PC-9 (cell line): ENCODE measurements around the gene HSD17B8. TPM values are rescaled to one million over a fixed set of nuclear protein-coding genes. Genes with fewer than 3 reads are reported as not detected.

Experiments used
- BruUV-seq: library from RNA; stranded (reverse); fragments of 400-500 nt; replicated peaks from 2 replicates; lab custom pipeline; 2021; lab: Mats Ljungman, UMichigan
- CTCF ChIA-PET: fragments of 300-600 bp; sonication (Branson Sonifier 250); formaldehyde crosslinking; loops from one replicate; lab custom pipeline; 2022; ENCODE audit warnings: antibody characterized with exemption; lab: Charles Lee
- POLR2A ChIA-PET: fragments of 300-600 bp; sonication (Branson Sonifier 250); formaldehyde crosslinking; loops from one replicate; lab custom pipeline; 2022; ENCODE audit warnings: antibody characterized with exemption; ENCODE audit not compliant: unreplicated experiment; lab: Charles Lee
- DNase-seq, 2 experiments: peaks; one replicate each; pipeline versions ENCODE4 v3.0.0 to v3.0.0-alpha.2; 2015 to 2022; ENCODE audit warnings: mixed read lengths in 1 of 2
- H2AFZ ChIP-seq: fragments of 200-600 bp; sonication (generic); 2 replicates; pipeline ENCODE4 v1.8.1; 2017; ENCODE audit warnings: antibody characterized with exemption
- H3F3A ChIP-seq: fragments of 200-600 bp; sonication (generic); 2 replicates; pipeline ENCODE4 v1.8.1; 2017; ENCODE audit warnings: antibody characterized with exemption, mild to moderate bottlenecking, low read depth; ENCODE audit not compliant: insufficient read depth
- H3K27ac ChIP-seq: fragments of 200-600 bp; sonication (generic); 2 replicates; pipeline ENCODE4 v1.6.1; 2016; ENCODE audit warnings: mixed run types
- H3K27me3 ChIP-seq: fragments of 200-600 bp; sonication (generic); 2 replicates; pipeline ENCODE4 v1.6.1; 2016; ENCODE audit warnings: low read depth, mixed run types; ENCODE audit not compliant: insufficient read depth
- H3K36me3 ChIP-seq: fragments of 200-600 bp; sonication (generic); 2 replicates; pipeline ENCODE4 v1.6.1; 2016; ENCODE audit warnings: low read depth, mixed run types
- H3K4me1 ChIP-seq: fragments of 200-600 bp; sonication (generic); replicated peaks from 2 replicates; pipeline ENCODE4 v1.6.1; 2016; ENCODE audit warnings: mixed run types; ENCODE audit not compliant: insufficient read depth
- H3K4me2 ChIP-seq: fragments of 200-600 bp; sonication (generic); 2 replicates; pipeline ENCODE4 v1.6.1; 2017; ENCODE audit warnings: mixed run types
- H3K4me3 ChIP-seq: fragments of 200-600 bp; sonication (generic); 2 replicates; pipeline ENCODE4 v1.6.1; 2016; ENCODE audit warnings: mixed run types
- H3K79me2 ChIP-seq: fragments of 200-600 bp; sonication (generic); 2 replicates; pipeline ENCODE4 v1.6.1; 2017; ENCODE audit warnings: low read depth, mixed run types
- H3K9me2 ChIP-seq: fragments of 200-600 bp; sonication (generic); 2 replicates; pipeline ENCODE4 v1.8.1; 2017; ENCODE audit warnings: mild to moderate bottlenecking; ENCODE audit not compliant: insufficient read depth
- H3K9me3 ChIP-seq: fragments of 200-600 bp; sonication (generic); 2 replicates; pipeline ENCODE4 v1.8.1; 2016; ENCODE audit warnings: low read depth; ENCODE audit not compliant: insufficient read depth
- H4K20me1 ChIP-seq: fragments of 200-600 bp; sonication (generic); 2 replicates; pipeline ENCODE4 v1.8.1; 2017; ENCODE audit not compliant: insufficient read depth
- EZH2 ChIP-seq: fragments of 200-600 bp; sonication (generic); IDR thresholded peaks from 2 replicates; pipeline ENCODE4 v1.8.0; 2017; ENCODE audit warnings: antibody characterized with exemption, low read depth
- intact Hi-C: fragments of 100-400 bp; cut with micrococcal nuclease; formaldehyde crosslinking; loops from one replicate; pipeline ENCODE4 v1.10.0; 2022; ENCODE audit not compliant: unreplicated experiment
- total RNA-seq: library from RNA; stranded (reverse); gene quantifications from 2 replicates; pipeline ENCODE4 v1.2.3, GENCODE V29; 2021
- TF ChIP-seq, protein P1 (sequence below): fragments of 200-600 bp; sonication (generic); conservative IDR thresholded peaks from 2 replicates; pipeline ENCODE4 v1.6.1; 2017; ENCODE audit warnings: mixed run types, antibody characterized with exemption, mild to moderate bottlenecking, moderate library complexity

The HSD17B8 gene
- total RNA-seq, 1 experiment from 2014 or later, result 16.4 TPM

- POLR2A ChIA-PET, result interaction anchor here (0.5 to 0.7 kb wide), 2 partner anchors 45 to 60 kb away, joined by 4 to 5 read pairs; no protein-coding TSS in a partner anchor
- intact Hi-C loops, result loop anchor here (10.0 kb wide), 2 partner anchors 69 to 209 kb away; partner anchors contain the start of genes B3GALT4, CUTA, PHF1 and RPS18
These were observed 954 bp downstream of the HSD17B8 start for GRCh38 chr6:33205191-33206026.

DNA sequence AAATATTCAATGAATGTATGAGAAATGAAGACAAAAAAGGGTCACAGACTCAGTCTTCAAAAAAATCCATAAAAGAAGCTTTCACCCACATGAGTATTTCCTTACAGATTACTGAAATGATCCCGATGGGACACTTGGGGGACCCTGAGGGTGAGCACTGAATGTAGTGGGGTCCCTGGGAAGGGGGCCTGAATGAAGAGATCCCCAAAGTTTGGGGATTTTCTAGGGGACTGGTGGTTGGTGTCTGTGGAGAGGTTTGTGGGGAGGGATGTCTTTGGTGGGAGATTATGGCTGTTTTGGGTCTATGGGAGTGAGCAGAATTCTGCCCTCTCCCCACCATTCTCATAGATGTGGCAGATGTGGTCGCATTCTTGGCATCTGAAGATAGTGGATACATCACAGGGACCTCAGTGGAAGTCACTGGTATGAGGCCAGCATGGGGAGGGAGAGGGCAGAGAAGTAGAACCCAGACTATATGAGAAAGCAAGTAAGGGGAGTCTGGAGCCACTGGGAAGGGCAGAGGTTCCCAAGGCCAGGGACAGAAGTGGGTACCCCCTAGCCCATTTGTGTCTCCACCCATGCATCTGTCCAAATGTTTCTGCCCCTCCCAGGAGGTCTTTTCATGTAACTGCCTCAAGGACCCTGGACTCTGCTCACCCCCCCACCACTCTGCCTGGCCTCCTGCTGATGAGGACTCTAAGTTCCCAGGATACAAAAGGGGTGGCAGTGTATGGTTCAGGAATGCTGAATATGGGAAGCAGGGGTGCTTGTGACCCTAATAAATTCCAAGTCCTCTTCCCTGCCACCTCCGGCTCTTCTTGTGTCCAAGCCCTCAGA is 1.8 kb downstream of the HSD17B8 start:
- ChIA-PET CTCF (no interaction called here), POLR2A (interaction anchor here (0.5 kb wide), 1 partner anchor 44 kb away, joined by 5 read pairs; no protein-coding TSS in a partner anchor)
- TF ChIP-seq, protein P1, sequence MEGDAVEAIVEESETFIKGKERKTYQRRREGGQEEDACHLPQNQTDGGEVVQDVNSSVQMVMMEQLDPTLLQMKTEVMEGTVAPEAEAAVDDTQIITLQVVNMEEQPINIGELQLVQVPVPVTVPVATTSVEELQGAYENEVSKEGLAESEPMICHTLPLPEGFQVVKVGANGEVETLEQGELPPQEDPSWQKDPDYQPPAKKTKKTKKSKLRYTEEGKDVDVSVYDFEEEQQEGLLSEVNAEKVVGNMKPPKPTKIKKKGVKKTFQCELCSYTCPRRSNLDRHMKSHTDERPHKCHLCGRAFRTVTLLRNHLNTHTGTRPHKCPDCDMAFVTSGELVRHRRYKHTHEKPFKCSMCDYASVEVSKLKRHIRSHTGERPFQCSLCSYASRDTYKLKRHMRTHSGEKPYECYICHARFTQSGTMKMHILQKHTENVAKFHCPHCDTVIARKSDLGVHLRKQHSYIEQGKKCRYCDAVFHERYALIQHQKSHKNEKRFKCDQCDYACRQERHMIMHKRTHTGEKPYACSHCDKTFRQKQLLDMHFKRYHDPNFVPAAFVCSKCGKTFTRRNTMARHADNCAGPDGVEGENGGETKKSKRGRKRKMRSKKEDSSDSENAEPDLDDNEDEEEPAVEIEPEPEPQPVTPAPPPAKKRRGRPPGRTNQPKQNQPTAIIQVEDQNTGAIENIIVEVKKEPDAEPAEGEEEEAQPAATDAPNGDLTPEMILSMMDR, result no peak
- no peak for TF ChIP-seq EZH2
- H3K4me3 ChIP-seq, result no peak overlapping the region
- TSS peak; percentile 9 for BruUV-seq
- no peak for DNase-seq
- no peaks in the 10 kb centered on the region for H3K9me2 ChIP-seq
- H2AFZ ChIP-seq, result no peak overlapping the region
- H3K4me1 ChIP-seq, result peaks cover 38% of the 10 kb centered on the region
- H3K4me2 ChIP-seq, result peak overlapping the region; percentile 88
- H3K36me3 ChIP-seq, result peaks cover 29% of the 10 kb centered on the region
- H3F3A ChIP-seq, result peaks cover 39% of the 10 kb centered on the region; the same call in 1 of the 2 replicates
- H3K27me3 ChIP-seq, result no peaks in the 10 kb centered on the region
- peaks cover 23% of the 10 kb centered on the region for H3K79me2 ChIP-seq
- intact Hi-C loops, result loop anchor here (10.0 kb wide), 2 partner anchors 69 to 209 kb away; partner anchors contain the start of genes B3GALT4, CUTA, PHF1 and RPS18
- 0 out of 2 replicates have a peak overlapping the region, but pooled peaks have one; percentile 14 for H3K27ac ChIP-seq
- peaks cover 6% of the 10 kb centered on the region; the same call in 1 of the 2 replicates for H4K20me1 ChIP-seq
- no peaks in the 10 kb centered on the region for H3K9me3 ChIP-seq

More at GRCh38 chr6:33205191-33206026, 954 bp downstream of the HSD17B8 start:
- peak overlapping the region; percentile 58 for H3K27ac ChIP-seq
- H4K20me1 ChIP-seq, result peaks cover 6% of the 10 kb centered on the region; the same call in 1 of the 2 replicates
- H3K27me3 ChIP-seq, result no peaks in the 10 kb centered on the region
- no peaks in the 10 kb centered on the region for H3K9me3 ChIP-seq
- no peak for TF ChIP-seq EZH2
- TF ChIP-seq, protein P1, result no peak
- peak overlapping the region; percentile 80 for H3K4me3 ChIP-seq
- H3K4me1 ChIP-seq, result peaks cover 38% of the 10 kb centered on the region
- DNase-seq, result peak; percentile 73 to 77
- no peaks in the 10 kb centered on the region for H3K9me2 ChIP-seq
- H3F3A ChIP-seq, result peaks cover 34% of the 10 kb centered on the region; the same call in 1 of the 2 replicates
- no TSS peak for BruUV-seq
- H3K36me3 ChIP-seq, result peaks cover 29% of the 10 kb centered on the region
- peak overlapping the region; percentile 93 for H2AFZ ChIP-seq
- CTCF ChIA-PET, result no interaction called here
- peak overlapping the region; percentile 88 for H3K4me2 ChIP-seq
- H3K79me2 ChIP-seq, result peaks cover 28% of the 10 kb centered on the region
